ENCODE data around the gene ERI3. TPM values are rescaled to one million over a fixed set of nuclear protein-coding genes. Genes with fewer than 3 reads are reported as not detected.

ERI3 gene
- total and polyA plus RNA-seq, 2 donors (not counting 3 experiments of a cell fraction or from before 2014, with no cell fraction given): 45.3 to 94.0 TPM

DNA sequence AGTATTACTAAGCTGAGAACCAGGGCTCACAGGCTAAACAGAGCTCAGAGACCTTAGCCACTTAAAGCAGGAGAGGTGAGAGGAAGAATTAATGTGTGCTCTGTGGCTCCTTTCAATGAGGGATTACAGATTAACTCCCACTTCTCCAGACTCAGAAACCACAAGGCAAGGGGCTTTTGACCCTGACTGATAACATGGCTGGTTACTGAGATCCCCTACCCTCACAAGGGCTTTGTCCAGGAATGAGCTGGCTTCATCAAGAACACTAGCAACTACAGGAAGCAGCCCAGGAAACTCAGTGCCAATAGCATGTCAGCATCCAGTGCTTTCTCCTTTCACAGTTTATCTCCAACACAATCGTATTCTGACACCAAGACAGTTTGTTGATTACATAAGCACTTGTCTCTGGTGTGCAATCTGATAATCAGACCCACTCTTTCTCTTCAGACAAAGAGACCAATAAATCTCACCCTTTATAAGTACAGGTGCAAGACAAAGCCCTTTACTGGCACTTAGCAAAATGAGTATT is 38.8 kb downstream of the ERI3 start:
- Histone ChIP-seq H3K36me3 (ENCODE audit: control insufficient read depth in 2 of 2, extremely low read depth in 1 of 2, insufficient read depth in 2 of 2, low read length in 2 of 2) (peaks cover 2 to 18% of the 10 kb centered on the region in 2 experiments), H3K4me2 (ENCODE audit: insufficient read depth, low read length) (no peak overlapping the region), H2AFZ (ENCODE audit: low read depth, low read length) (no peak overlapping the region), H3K9me3 (replicated peaks; ENCODE audit: control insufficient read depth, insufficient read depth, low read length) (no peaks in the 10 kb centered on the region), H3K27me3 (ENCODE audit: control insufficient read depth in 2 of 2, insufficient read depth in 2 of 2, low read length in 2 of 2) (no peaks in the 10 kb centered on the region), H3K9me1 (replicated peaks; ENCODE audit: control insufficient read depth, extremely low read depth, insufficient read depth, low read length) (no peaks in the 10 kb centered on the region), H3K4me3 (replicated peaks in 1 of 3; ENCODE audit: insufficient read depth in 1 of 3, low read depth in 1 of 3, low read length in 3 of 3) (no peak overlapping the region), H4K20me1 (replicated peaks; ENCODE audit: control insufficient read depth, extremely low read depth, insufficient read depth, low read length) (no peaks in the 10 kb centered on the region), H3K79me2 (ENCODE audit: control insufficient read depth, insufficient read depth, low read length) (no peaks in the 10 kb centered on the region), H3K27ac (ENCODE audit: insufficient read depth, low read depth, low read length) (no peak overlapping the region), H3K4me1 (ENCODE audit: control insufficient read depth, extremely low read depth, insufficient read depth, low read length) (no peaks in the 10 kb centered on the region), H3K9ac (replicated peaks; ENCODE audit: extremely low read depth, insufficient read depth, low read length) (no peak overlapping the region)
- dilution Hi-C loops (cut with MboI; ENCODE audit: extremely low pct_ligation_motif_present, low sequenced_read_pairs): no loop called here
- DNase-seq (ENCODE audit: low read depth, low spot score) (peak; percentile 28), FAIRE-seq (peak; percentile 81)
- no TSS peak for BruUV-seq (replicated peaks)
- POLR2A ChIA-PET: no interaction called here
- TF ChIP-seq MAX (IDR thresholded peaks at IDR 0.05; ENCODE audit: insufficient read depth, insufficient read length) (no peak), FOS (IDR thresholded peaks at IDR 0.05; ENCODE audit: borderline replicate concordance, insufficient read depth, low read length) (no peak), EZH2 (IDR thresholded peaks at IDR 0.05; ENCODE audit: borderline replicate concordance, low read depth, low read length, severe bottlenecking) (no peak), GATA2 (IDR thresholded peaks at IDR 0.05; ENCODE audit: insufficient read depth, insufficient read length, low read depth, low read length) (peak; percentile 22), POLR2A (IDR thresholded peaks at IDR 0.05; ENCODE audit: low read depth, low read length) (no peak)
- CTCF ChIA-PET: interaction anchor here (0.8 to 2.7 kb wide), 3 partner anchors 62 to 99 kb away, joined by 3 to 11 read pairs (median 3); no protein-coding TSS in a partner anchor
- intact Hi-C loops (cut with micrococcal nuclease): loop anchor here (5.0 kb wide), 1 partner anchor 309 kb away; no protein-coding TSS in a partner anchor

GRCh38 chr1:44315521-44315920 is 39.5 kb downstream of the ERI3 start:
- no TSS peak for BruUV-seq (replicated peaks)
- Histone ChIP-seq H2AFZ (ENCODE audit: low read depth, low read length) (no peak overlapping the region), H3K79me2 (ENCODE audit: control insufficient read depth, insufficient read depth, low read length) (no peaks in the 10 kb centered on the region), H3K4me1 (ENCODE audit: control insufficient read depth, extremely low read depth, insufficient read depth, low read length) (no peaks in the 10 kb centered on the region), H3K4me2 (ENCODE audit: insufficient read depth, low read length) (no peak overlapping the region), H4K20me1 (replicated peaks; ENCODE audit: control insufficient read depth, extremely low read depth, insufficient read depth, low read length) (no peaks in the 10 kb centered on the region), H3K27me3 (ENCODE audit: control insufficient read depth in 2 of 2, insufficient read depth in 2 of 2, low read length in 2 of 2) (no peaks in the 10 kb centered on the region), H3K4me3 (replicated peaks in 1 of 3; ENCODE audit: insufficient read depth in 1 of 3, low read depth in 1 of 3, low read length in 3 of 3) (no peak overlapping the region), H3K9me1 (replicated peaks; ENCODE audit: control insufficient read depth, extremely low read depth, insufficient read depth, low read length) (no peaks in the 10 kb centered on the region), H3K27ac (ENCODE audit: insufficient read depth, low read depth, low read length) (no peak overlapping the region), H3K36me3 (ENCODE audit: control insufficient read depth in 2 of 2, extremely low read depth in 1 of 2, insufficient read depth in 2 of 2, low read length in 2 of 2) (peaks cover 2 to 19% of the 10 kb centered on the region in 2 experiments), H3K9me3 (replicated peaks; ENCODE audit: control insufficient read depth, insufficient read depth, low read length) (no peaks in the 10 kb centered on the region), H3K9ac (replicated peaks; ENCODE audit: extremely low read depth, insufficient read depth, low read length) (no peak overlapping the region)
- no peak for TF ChIP-seq MAX (IDR thresholded peaks at IDR 0.05; ENCODE audit: insufficient read depth, insufficient read length)
- ChIA-PET CTCF (interaction anchor here (0.6 to 2.7 kb wide), 7 partner anchors 13 to 280 kb away, joined by 3 to 11 read pairs (median 3); no protein-coding TSS in a partner anchor), POLR2A (no interaction called here)
- no peak for DNase-seq (ENCODE audit: low read depth, low spot score)
- dilution Hi-C loops (cut with MboI; ENCODE audit: extremely low pct_ligation_motif_present, low sequenced_read_pairs): no loop called here
- intact Hi-C loops (cut with micrococcal nuclease): loop anchor here (5.0 kb wide), 1 partner anchor 308 kb away; no protein-coding TSS in a partner anchor
- FAIRE-seq: no peak

Data from endothelial cell of umbilical vein (primary cell).